HCT116 (cell line): ENCODE results near the gene LSM4. TPM values are rescaled to one million over a fixed set of nuclear protein-coding genes. Genes with fewer than 3 reads are reported as not detected.

Source experiments
- ATAC-seq: fragments of 200-7000 bp; cut with Tn5 transposase; 2 replicates; pipeline ENCODE4 v1.9.1; 2020; ENCODE audit warnings: mild to moderate bottlenecking, moderate library complexity
- BruUV-seq: library from RNA; stranded (reverse); fragments of 400-500 nt; replicated peaks from 2 replicates; lab custom pipeline; 2021; lab: Mats Ljungman, UMichigan
- CTCF ChIA-PET: fragments of 300-600 bp; sonication (Branson Sonifier 250); formaldehyde crosslinking; loops from one replicate; lab custom pipeline; 2021; ENCODE audit warnings: antibody characterized with exemption; lab: Charles Lee
- POLR2A ChIA-PET: fragments of 300-600, 350-600 bp; sonication (Branson Sonifier 250); formaldehyde crosslinking; loops from one replicate; lab custom pipeline; 2021; ENCODE audit warnings: antibody characterized with exemption; lab: Charles Lee
- RAD21 ChIA-PET, 2 experiments: fragments of 300-600 bp; sonication (Branson Sonifier 250); formaldehyde crosslinking; loops; one replicate each; lab custom pipeline; 2023; ENCODE audit warnings: low total read pairs in 2 of 2; ENCODE audit not compliant: uncharacterized antibody in 2 of 2, unreplicated experiment in 2 of 2, low non-redundant PET in 1 of 2; lab: Charles Lee
- DNase-seq: peaks from one replicate; pipeline ENCODE4 v3.0.0-alpha.2; 2010; ENCODE audit warnings: low read depth, low spot score
- H2AFZ ChIP-seq: fragments of 200-600 bp; shearing (Covaris generic), sonication (generic); 2 replicates; pipeline ENCODE4 v1.6.1; 2017; ENCODE audit warnings: low read depth, mixed run types, mixed read lengths, antibody characterized with exemption, low read length; ENCODE audit not compliant: poor library complexity, severe bottlenecking
- H3K27ac ChIP-seq: 2 replicates; pipeline ENCODE4 v1.5.1; 2012; ENCODE audit warnings: low read depth, low read length
- H3K27me3 ChIP-seq: fragments of 200-600 bp; sonication (generic); 2 replicates; pipeline ENCODE4 v1.6.1; 2016; ENCODE audit warnings: mixed run types, low read length, mixed read lengths; ENCODE audit not compliant: insufficient read depth
- H3K36me3 ChIP-seq, 2 experiments: fragments of 200-500 bp in 1 of 2; fragments of 200-600 bp in 1 of 2; sonication (Bioruptor generic) in 1 of 2; sonication (generic) in 1 of 2; 2 replicates each; pipeline versions ENCODE4 v1.5.1 to v1.6.1; 2014 to 2016; ENCODE audit warnings: low read length in 2 of 2, inconsistent platforms in 1 of 2, mixed read lengths in 1 of 2, mixed run types in 1 of 2; ENCODE audit not compliant: insufficient read depth in 2 of 2, control insufficient read depth in 1 of 2
- H3K4me1 ChIP-seq, 2 experiments: fragments of 200-600 bp in 1 of 2; sonication (generic) in 1 of 2; 2 replicates each; pipeline versions ENCODE4 v1.5.1 to v1.6.1; 2012 to 2017; ENCODE audit warnings: low read length in 2 of 2, inconsistent platforms in 1 of 2, mild to moderate bottlenecking in 1 of 2, mixed read lengths in 1 of 2, mixed run types in 1 of 2, moderate library complexity in 1 of 2; ENCODE audit not compliant: insufficient read depth in 2 of 2, control insufficient read depth in 1 of 2
- H3K4me2 ChIP-seq: fragments of 200-600 bp; sonication (generic); 2 replicates; pipeline ENCODE4 v1.6.1; 2017; ENCODE audit warnings: mixed run types, low read length, mixed read lengths
- H3K4me3 ChIP-seq, 2 experiments: fragments of 200-600 bp in 1 of 2; sonication (generic) in 1 of 2; replicated peaks in 1 of 2; 2 replicates each; pipeline ENCODE4 v1.5.1; 2011 to 2016; ENCODE audit warnings: low read length in 2 of 2, control low read depth in 1 of 2, low read depth in 1 of 2, mild to moderate bottlenecking in 1 of 2, mixed read lengths in 1 of 2, mixed run types in 1 of 2
- H3K79me2 ChIP-seq: fragments of 200-600 bp; sonication (generic); 2 replicates; pipeline ENCODE4 v1.6.1; 2017; ENCODE audit warnings: mild to moderate bottlenecking, mixed run types, low read length, moderate library complexity, mixed read lengths; ENCODE audit not compliant: insufficient read depth
- H3K9ac ChIP-seq: fragments of 200-600 bp; sonication (generic); 2 replicates; pipeline ENCODE4 v1.6.1; 2016; ENCODE audit warnings: low read length, mixed read lengths
- H3K9me2 ChIP-seq: fragments of 200-600 bp; sonication (generic), shearing (Covaris generic); 2 replicates; pipeline ENCODE4 v1.6.1; 2017; ENCODE audit warnings: mixed run types, mild to moderate bottlenecking, moderate library complexity; ENCODE audit not compliant: insufficient read depth
- H3K9me3 ChIP-seq, 2 experiments: fragments of 200-500 bp in 1 of 2; fragments of 200-600 bp in 1 of 2; sonication (Bioruptor generic) in 1 of 2; sonication (generic) in 1 of 2; 2 replicates each; pipeline ENCODE4 v1.6.1; 2014 to 2017; ENCODE audit warnings: low read length in 2 of 2, mixed read lengths in 2 of 2, inconsistent platforms in 1 of 2, low read depth in 1 of 2, mild to moderate bottlenecking in 1 of 2, mixed run types in 1 of 2, moderate library complexity in 1 of 2; ENCODE audit not compliant: control insufficient read depth in 1 of 2, insufficient read depth in 1 of 2
- H4K20me1 ChIP-seq: fragments of 200-600 bp; sonication (generic), shearing (Covaris generic); 2 replicates; pipeline ENCODE4 v1.6.1; 2017; ENCODE audit warnings: mixed run types, mild to moderate bottlenecking, moderate library complexity; ENCODE audit not compliant: insufficient read depth
- ATF3 ChIP-seq: IDR thresholded peaks from 2 replicates; pipeline ENCODE4 v1.6.1; 2012
- CBX3 ChIP-seq: IDR thresholded peaks from 2 replicates; pipeline ENCODE4 v1.6.1; 2012; ENCODE audit warnings: low read depth
- CEBPB ChIP-seq: IDR thresholded peaks from 2 replicates; pipeline ENCODE4 v1.6.1; 2012; ENCODE audit warnings: low read depth
- EGR1 ChIP-seq: IDR thresholded peaks from 2 replicates; pipeline ENCODE4 v1.6.1; 2012; ENCODE audit warnings: low read depth
- ELF1 ChIP-seq: IDR thresholded peaks from 2 replicates; pipeline ENCODE4 v1.6.1; 2012; ENCODE audit warnings: low read depth, borderline replicate concordance
- EZH2phosphoT487 ChIP-seq: fragments of 200-600 bp; IDR thresholded peaks from 2 replicates; pipeline ENCODE4 v1.6.1; 2018; ENCODE audit warnings: antibody characterized with exemption, borderline replicate concordance
- FOSL1 ChIP-seq: IDR thresholded peaks from 2 replicates; pipeline ENCODE4 v1.6.1; 2012; ENCODE audit warnings: low read depth
- MAX ChIP-seq: IDR thresholded peaks from 2 replicates; pipeline ENCODE4 v1.6.1; 2012
- POLR2AphosphoS5 ChIP-seq: IDR thresholded peaks from 2 replicates; pipeline ENCODE4 v1.6.1; 2011; ENCODE audit warnings: mild to moderate bottlenecking, low read depth, low read length, moderate library complexity
- RAD21 ChIP-seq: IDR thresholded peaks from 2 replicates; pipeline ENCODE4 v1.6.1; 2012; ENCODE audit warnings: low read depth, mild to moderate bottlenecking
- REST ChIP-seq: IDR thresholded peaks from 2 replicates; pipeline ENCODE4 v1.6.1; 2012; ENCODE audit warnings: low read depth
- SP1 ChIP-seq: IDR thresholded peaks from 2 replicates; pipeline ENCODE4 v1.6.1; 2012; ENCODE audit warnings: low read depth
- TCF7L2 ChIP-seq: IDR thresholded peaks from 2 replicates; pipeline ENCODE4 v1.7.0; 2011; ENCODE audit warnings: borderline replicate concordance, inconsistent platforms; ENCODE audit not compliant: insufficient read depth, insufficient read length; ENCODE audit errors: extremely low read depth
- YY1 ChIP-seq: IDR thresholded peaks from 2 replicates; pipeline ENCODE4 v1.6.1; 2011; ENCODE audit warnings: low read length, low read depth, moderate library complexity, mild to moderate bottlenecking; ENCODE audit not compliant: insufficient replicate concordance; ENCODE audit errors: extremely low read depth
- ZBTB33 ChIP-seq: IDR thresholded peaks from 2 replicates; pipeline ENCODE4 v1.6.1; 2011; ENCODE audit warnings: mild to moderate bottlenecking, low read length, moderate library complexity; ENCODE audit not compliant: insufficient replicate concordance; ENCODE audit errors: extremely low read depth
- ZNF274 ChIP-seq: fragments of 200-500 bp; sonication (Bioruptor generic); IDR thresholded peaks from 2 replicates; pipeline ENCODE4 v1.6.1; 2014; ENCODE audit warnings: mild to moderate bottlenecking, low read depth, low read length, inconsistent platforms
- intact Hi-C: fragments of 100-400 bp; cut with micrococcal nuclease; formaldehyde crosslinking; loops from 2 replicates; pipeline ENCODE4 v1.10.0; 2022
- total RNA-seq: library from RNA; stranded (reverse); gene quantifications from one replicate; pipeline ENCODE4 v1.2.1, GENCODE V29; 2021; ENCODE audit not compliant: unreplicated experiment

LSM4 gene
- total RNA-seq, 1 experiment from 2014 or later, result 400 TPM

- TF ChIP-seq MAX (no peak), CEBPB (no peak; the same call in 1 of the 2 replicates), ATF3 (no peak), ELF1 (no peak), YY1 (peak; percentile 18), ZNF274 (no peak), REST (no peak), POLR2AphosphoS5 (peak; percentile 80), RAD21 (peak; percentile 91)
These were observed 5.6 kb upstream of the LSM4 start (continued) for GRCh38 chr19:18328340-18329034.

- no peaks in the 10 kb centered on the region for H3K27me3 ChIP-seq
- H3K9ac ChIP-seq, result no peak overlapping the region
- POLR2A ChIA-PET, result interaction anchor here (1.2 to 3.2 kb wide), 2 partner anchors 46 to 48 kb away, joined by 4 to 16 read pairs; partner anchors contain the start of gene JUND
- no TSS peak for BruUV-seq
- no peak for ATAC-seq
- H4K20me1 ChIP-seq, result no peaks in the 10 kb centered on the region
- no peaks in the 10 kb centered on the region for H3K36me3 ChIP-seq
- intact Hi-C loops, result loop anchor here (10.0 kb wide), 1 partner anchor 122 kb away; the partner anchor contains the start of gene RAB3A
- H2AFZ ChIP-seq, result no peak overlapping the region
- no peak for DNase-seq
- H3K9me3 ChIP-seq, result no peaks in the 10 kb centered on the region
- no peak overlapping the region for H3K4me3 ChIP-seq
- CTCF ChIA-PET, result interaction anchor here (1.2 to 3.2 kb wide), 3 partner anchors 47 to 54 kb away, joined by 4 to 76 read pairs (median 28); partner anchors contain the start of gene JUND
- H3K4me2 ChIP-seq, result no peak overlapping the region
- H3K9me2 ChIP-seq, result no peaks in the 10 kb centered on the region
- H3K79me2 ChIP-seq, result peaks cover 11% of the 10 kb centered on the region
- no peak overlapping the region for H3K27ac ChIP-seq
- RAD21 ChIA-PET, result no interaction called here
- H3K4me1 ChIP-seq, result peaks cover 24 to 33% of the 10 kb centered on the region in 2 experiments
- TF ChIP-seq CBX3 (no peak), CEBPB (no peak), EGR1 (no peak), SP1 (no peak), YY1 (no peak), FOSL1 (no peak), ZBTB33 (no peak), TCF7L2 (no peak), ELF1 (no peak), EZH2phosphoT487 (no peak), RAD21 (no peak), MAX (no peak)
These were observed 3.9 kb upstream of the LSM4 start for GRCh38 chr19:18326772-18327171.
